ENCODE measurements around the gene FGFBP2. TPM values are rescaled to one million over a fixed set of nuclear protein-coding genes. Genes with fewer than 3 reads are reported as not detected.

The FGFBP2 gene
- polyA plus RNA-seq, 3 donors, result 0.61 to 1.1 TPM; not detected in 1

GRCh38 chr4:15951781-15952180 lies 11.2 kb downstream of the FGFBP2 start:
- Histone ChIP-seq H3K4me3 (replicated peaks in 1 of 3; ENCODE audit: low read depth in 2 of 3, low read length in 3 of 3) (no peak overlapping the region), H3K36me3 (replicated peaks in 1 of 2; ENCODE audit: control insufficient read depth in 1 of 2, insufficient read depth in 2 of 2, low read length in 2 of 2) (no peaks in the 10 kb centered on the region), H3K27me3 (ENCODE audit: control insufficient read depth in 2 of 2, insufficient read depth in 2 of 2, low read length in 2 of 2) (no peaks in the 10 kb centered on the region), H2AFZ (ENCODE audit: insufficient read depth, low read depth, low read length, poor library complexity, severe bottlenecking) (no peak overlapping the region), H3K79me2 (ENCODE audit: insufficient read depth, low read length) (no peaks in the 10 kb centered on the region), H3K27ac (ENCODE audit: low read depth in 1 of 2, low read length in 2 of 2) (no peak overlapping the region), H3K9me3 (replicated peaks in 1 of 2; ENCODE audit: control insufficient read depth in 1 of 2, insufficient read depth in 1 of 2, low read length in 2 of 2) (no peaks in the 10 kb centered on the region), H4K20me1 (ENCODE audit: insufficient read depth, low read length) (no peaks in the 10 kb centered on the region), H3K9ac (ENCODE audit: insufficient read depth, low read length, poor library complexity, severe bottlenecking) (no peak overlapping the region), H3K4me2 (replicated peaks; ENCODE audit: extremely low read depth, low read length, poor library complexity, severe bottlenecking) (no peak overlapping the region), H3K4me1 (ENCODE audit: control insufficient read depth in 1 of 2, insufficient read depth in 2 of 2, low read length in 2 of 2) (no peaks in the 10 kb centered on the region)
- Mint-ChIP-seq H3K27ac (peak overlapping the region in 2 of 7 donors; percentile 1 to 35), H3K9me3 (peaks cover 5 to 9% (median 6%) of the 10 kb centered on the region in 7 donors), H3K4me1 (peaks cover 4% of the 10 kb centered on the region), H3K36me3 (no peaks in the 10 kb centered on the region), H3K4me3 (no peak overlapping the region), H3K27me3 (ENCODE audit: low read depth in 3 of 3) (peaks cover 0 to 5% (median 3%) of the 10 kb centered on the region in 3 donors)
- TF ChIP-seq CTCF (IDR thresholded peaks at IDR 0.05), result no peak
- intact Hi-C loops (cut with micrococcal nuclease), result no loop called here
- no peak for DNase-seq

- Histone ChIP-seq H3K79me2 (ENCODE audit: insufficient read depth, low read length) (no peaks in the 10 kb centered on the region), H3K36me3 (replicated peaks in 1 of 2; ENCODE audit: control insufficient read depth in 1 of 2, insufficient read depth in 2 of 2, low read length in 2 of 2) (no peaks in the 10 kb centered on the region), H3K4me1 (ENCODE audit: control insufficient read depth in 1 of 2, insufficient read depth in 2 of 2, low read length in 2 of 2) (peaks cover 12 to 14% of the 10 kb centered on the region in 2 donors), H3K9ac (ENCODE audit: insufficient read depth, low read length, poor library complexity, severe bottlenecking) (no peak overlapping the region), H3K27me3 (ENCODE audit: control insufficient read depth in 2 of 2, insufficient read depth in 2 of 2, low read length in 2 of 2) (no peaks in the 10 kb centered on the region), H3K4me3 (replicated peaks in 1 of 3; ENCODE audit: low read depth in 2 of 3, low read length in 3 of 3) (no peak overlapping the region), H3K27ac (ENCODE audit: low read depth in 1 of 2, low read length in 2 of 2) (no peak overlapping the region), H3K9me3 (replicated peaks in 1 of 2; ENCODE audit: control insufficient read depth in 1 of 2, insufficient read depth in 1 of 2, low read length in 2 of 2) (no peaks in the 10 kb centered on the region), H4K20me1 (ENCODE audit: insufficient read depth, low read length) (no peaks in the 10 kb centered on the region), H3K4me2 (replicated peaks; ENCODE audit: extremely low read depth, low read length, poor library complexity, severe bottlenecking) (no peak overlapping the region), H2AFZ (ENCODE audit: insufficient read depth, low read depth, low read length, poor library complexity, severe bottlenecking) (no peak overlapping the region)
- Mint-ChIP-seq H3K4me1 (peaks cover 12% of the 10 kb centered on the region), H3K9me3 (peaks cover 0 to 3% (median 0%) of the 10 kb centered on the region in 7 donors), H3K36me3 (no peaks in the 10 kb centered on the region), H3K4me3 (no peak overlapping the region), H3K27me3 (ENCODE audit: low read depth in 3 of 3) (peaks cover 0 to 5% (median 3%) of the 10 kb centered on the region in 3 donors), H3K27ac (no peak overlapping the region)
- no peak for TF ChIP-seq CTCF (IDR thresholded peaks at IDR 0.05)
- intact Hi-C loops (cut with micrococcal nuclease), result no loop called here
- no peak for DNase-seq
- 89% methylated on average over 8 of the region's 9 CpGs for WGBS (ENCODE audit: insufficient coverage)
Measured at GRCh38 chr4:15948826-15949225, 14.1 kb downstream of the FGFBP2 start.

Measured in CD14-positive monocyte (primary cell).